GM10847 (cell line): ENCODE measurements around the gene IL1RAPL1.

Experiments used
- POLR2A ChIP-seq: IDR thresholded peaks from 2 replicates; pipeline ENCODE4 v1.6.1; 2011; ENCODE audit not compliant: insufficient read length; ENCODE audit errors: extremely low read depth

The IL1RAPL1 gene

GRCh38 chrX:29422034-29422433 is 834.8 kb downstream of the IL1RAPL1 start:
- no peak for TF ChIP-seq POLR2A

GRCh38 chrX:29431895-29432294 is 844.6 kb downstream of the IL1RAPL1 start:
- TF ChIP-seq POLR2A = no peak

DNA sequence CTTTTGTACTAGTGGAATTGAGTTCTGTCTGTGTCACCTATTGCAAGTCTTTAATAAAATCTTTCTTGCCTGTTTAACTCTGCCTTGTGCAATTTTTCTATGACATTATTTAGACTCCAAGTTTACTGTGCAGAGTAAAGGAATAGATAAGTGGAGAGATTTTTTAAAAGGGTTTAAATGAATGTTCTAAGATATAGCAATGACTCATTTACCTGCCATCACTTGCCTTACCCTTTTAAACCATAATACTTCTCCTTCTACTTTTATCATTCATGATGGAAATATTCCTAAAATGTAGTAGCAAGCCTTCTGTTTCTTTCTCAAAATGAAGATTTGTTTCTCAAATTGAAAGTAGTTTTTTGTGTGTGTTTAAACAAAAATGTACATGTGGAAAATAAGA is 845.3 kb downstream of the IL1RAPL1 start:
- TF ChIP-seq POLR2A = no peak

DNA sequence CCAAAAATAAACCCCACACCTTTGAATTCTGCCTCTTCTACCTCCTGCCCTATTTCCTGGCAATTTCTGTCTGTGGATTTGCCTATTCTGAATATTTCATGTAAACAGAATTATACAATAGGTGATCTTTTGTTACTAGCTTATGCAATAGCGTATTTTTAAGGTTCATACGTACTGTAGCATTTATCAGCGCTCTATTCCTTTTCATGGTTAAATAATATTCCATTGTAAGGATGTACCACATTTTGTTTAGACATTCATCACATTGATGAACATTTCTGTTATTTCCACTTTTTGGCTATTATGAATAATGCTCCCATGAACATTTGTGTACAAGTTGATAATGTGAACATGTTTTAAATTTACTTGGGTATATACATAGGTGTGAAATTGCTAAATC is 847.7 kb downstream of the IL1RAPL1 start:
- no peak for TF ChIP-seq POLR2A

GRCh38 chrX:29435396-29435795 is 848.1 kb downstream of the IL1RAPL1 start:
- no peak for TF ChIP-seq POLR2A

DNA sequence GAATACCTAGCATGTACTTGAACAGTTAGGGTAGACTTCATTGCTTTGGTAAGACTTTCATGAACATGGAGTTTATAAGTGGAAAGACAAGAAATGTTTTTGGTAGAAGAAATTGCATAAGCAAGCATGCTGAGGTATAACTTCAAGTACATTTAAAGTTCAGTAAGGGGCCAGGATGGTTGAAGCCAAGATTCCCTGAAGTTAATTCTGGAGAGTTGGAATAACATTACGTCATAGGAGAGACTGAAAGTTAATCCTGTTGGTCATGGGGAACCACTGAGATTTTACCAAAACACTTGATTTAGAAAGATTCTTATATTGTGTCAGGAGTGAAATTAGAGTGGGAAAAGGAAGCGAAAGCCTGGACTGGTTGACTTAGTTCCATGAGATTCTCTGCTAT is 860.6 kb downstream of the IL1RAPL1 start:
- TF ChIP-seq POLR2A = no peak

GRCh38 chrX:29453333-29453732 is 866.1 kb downstream of the IL1RAPL1 start:
- TF ChIP-seq POLR2A = no peak

GRCh38 chrX:29455702-29456101 is 868.5 kb downstream of the IL1RAPL1 start:
- no peak for TF ChIP-seq POLR2A

- TF ChIP-seq POLR2A = no peak
Measured at GRCh38 chrX:29461039-29461438, 873.8 kb downstream of the IL1RAPL1 start.

DNA sequence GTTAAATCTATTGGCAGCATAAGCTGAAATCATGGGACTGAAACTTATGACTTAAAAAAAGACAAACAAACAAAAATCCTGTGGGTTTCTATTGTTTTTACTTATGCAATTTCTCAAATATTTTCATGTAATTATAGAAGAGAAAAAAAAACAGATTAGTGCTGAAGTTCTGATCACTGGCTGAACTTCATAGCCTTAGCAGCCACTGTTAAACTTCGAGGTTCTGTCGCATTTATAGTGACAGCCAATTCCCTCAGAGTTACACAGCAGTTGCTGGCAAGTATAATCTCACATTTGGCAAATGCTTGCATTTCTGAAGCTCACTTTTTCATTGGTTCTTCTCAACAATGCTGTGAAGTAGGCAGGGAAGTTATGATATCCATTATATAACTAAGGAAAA is 879.2 kb downstream of the IL1RAPL1 start:
- no peak for TF ChIP-seq POLR2A

DNA sequence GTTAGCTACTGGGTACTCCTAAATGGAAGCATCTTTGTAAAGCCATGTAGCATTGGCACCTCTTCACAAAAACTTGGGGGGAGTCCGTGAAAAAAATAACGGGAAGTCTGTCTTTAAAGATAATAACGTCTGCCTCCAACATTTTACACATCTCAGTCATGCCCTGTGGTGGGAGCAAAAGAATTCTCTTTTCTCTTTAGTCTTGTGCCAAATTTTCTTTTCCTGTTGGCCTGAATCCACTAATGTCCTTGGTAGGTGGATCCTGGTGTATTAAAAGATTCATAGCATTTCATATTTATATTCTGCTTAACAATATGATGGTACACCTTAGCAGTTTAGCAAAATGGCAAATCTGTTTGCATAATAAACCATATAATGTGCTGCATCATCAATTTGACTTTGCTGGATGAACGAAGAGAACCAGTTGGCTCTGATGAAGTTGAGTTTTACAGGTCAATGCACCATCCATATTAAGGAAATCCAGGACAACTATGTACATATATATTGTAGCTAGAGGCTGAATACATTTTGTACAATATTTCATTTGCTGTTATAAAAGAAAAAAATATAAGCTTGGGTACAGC is 881.8 kb downstream of the IL1RAPL1 start:
- TF ChIP-seq POLR2A = no peak

DNA sequence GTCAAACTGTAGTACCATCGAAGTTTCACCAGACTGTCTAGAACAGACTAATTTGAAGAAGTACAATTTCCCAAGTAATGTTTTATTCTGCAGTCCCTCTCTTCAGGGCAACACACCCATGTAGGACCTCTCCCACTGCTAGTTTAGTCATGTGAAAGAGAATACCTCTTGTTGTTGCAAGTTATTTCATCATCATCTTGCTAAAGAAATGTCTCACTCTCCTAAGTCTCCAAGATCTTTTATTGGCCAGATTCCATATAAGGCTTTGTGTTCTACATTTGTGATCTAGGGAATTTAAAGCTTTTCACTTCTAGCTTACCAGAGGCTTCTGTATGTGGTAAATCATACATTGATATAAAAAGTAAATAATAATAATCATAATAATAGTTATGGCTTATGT is 882.8 kb downstream of the IL1RAPL1 start:
- TF ChIP-seq POLR2A = no peak

DNA sequence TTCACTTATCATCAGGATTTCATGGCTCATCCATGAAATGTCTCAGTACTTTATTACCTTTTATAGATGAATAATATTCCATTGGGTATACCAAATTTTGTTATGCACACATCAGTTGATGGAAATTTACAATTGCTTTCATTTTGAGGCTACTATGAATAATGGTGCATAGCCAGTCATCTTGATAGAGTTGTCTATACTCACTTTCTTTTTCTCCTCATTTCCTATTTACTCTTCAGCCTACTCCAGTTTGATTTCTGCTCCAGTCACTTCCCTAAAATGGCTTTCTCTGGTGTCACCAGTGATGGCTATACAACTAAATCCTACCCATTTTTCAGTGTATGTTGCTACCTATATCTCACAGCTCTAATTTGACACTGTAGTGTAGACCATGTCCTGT is 884.6 kb downstream of the IL1RAPL1 start:
- TF ChIP-seq POLR2A = no peak

GRCh38 chrX:29477878-29478277 is 890.6 kb downstream of the IL1RAPL1 start:
- TF ChIP-seq POLR2A = no peak

- no peak for TF ChIP-seq POLR2A
Measured at GRCh38 chrX:29478336-29479069, 891.3 kb downstream of the IL1RAPL1 start.

DNA sequence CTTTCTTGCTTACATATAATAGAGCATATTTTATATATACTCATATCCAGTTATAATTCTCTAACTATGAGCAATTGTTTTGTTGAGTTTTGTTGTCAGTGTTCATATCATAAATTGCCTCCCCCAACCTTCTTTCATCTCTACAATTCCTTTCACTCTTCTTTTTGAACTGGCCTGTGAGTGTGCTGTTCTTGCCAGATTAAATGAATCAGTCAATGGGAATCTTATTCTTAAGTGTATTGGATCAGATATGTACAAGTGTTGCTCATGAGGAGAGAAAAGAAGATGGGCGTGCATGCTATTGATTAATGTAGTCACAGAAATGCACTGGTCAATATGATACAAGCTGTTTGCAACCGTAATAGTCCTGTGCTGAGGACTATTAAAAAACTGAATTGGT is 900.0 kb downstream of the IL1RAPL1 start:
- TF ChIP-seq POLR2A = no peak

- TF ChIP-seq POLR2A = no peak
Measured at GRCh38 chrX:29487714-29488113, 900.5 kb downstream of the IL1RAPL1 start.
